Heart right ventricle (tissue), 16 donors: ENCODE measurements around the gene INTS11. TPM values are rescaled to one million over a fixed set of nuclear protein-coding genes. Genes with fewer than 3 reads are reported as not detected.

Source experiments
- ATAC-seq, 8 donors: fragments of 200-7000 bp; cut with Tn5 transposase; one replicate each; pipeline ENCODE4 v1.9.1; 2020; ENCODE audit warnings: mild to moderate bottlenecking in 8 of 8, moderate library complexity in 8 of 8, moderate number of reproducible peaks in 1 of 8
- DNase-seq, 2 donors: peaks; one replicate each; pipeline ENCODE4 v3.0.0-alpha.2; 2020
- H3K27ac ChIP-seq, 10 donors: fragments of 200-600 bp; sonication (generic) in 2 of 10; one replicate each; pipeline versions ENCODE4 v1.5.0 to v1.8.0; 2020 to 2022; ENCODE audit warnings: mild to moderate bottlenecking in 3 of 10
- H3K27me3 ChIP-seq, 7 donors: fragments of 200-600 bp; one replicate each; pipeline ENCODE4 v1.8.0; 2021 to 2022; ENCODE audit warnings: mild to moderate bottlenecking in 2 of 7
- H3K36me3 ChIP-seq, 9 donors: fragments of 200-600 bp; sonication (generic) in 1 of 9; one replicate each; pipeline versions ENCODE4 v1.5.0 to v1.8.0; 2020 to 2022; ENCODE audit warnings: mild to moderate bottlenecking in 2 of 9
- H3K4me1 ChIP-seq, 9 donors: fragments of 200-600 bp; sonication (generic) in 1 of 9; one replicate each; pipeline versions ENCODE4 v1.5.0 to v1.8.0; 2020 to 2022; ENCODE audit warnings: mild to moderate bottlenecking in 4 of 9
- H3K4me3 ChIP-seq, 10 donors: fragments of 200-600 bp; sonication (generic) in 2 of 10; one replicate each; pipeline versions ENCODE4 v1.5.0 to v1.8.0; 2020 to 2022; ENCODE audit warnings: mild to moderate bottlenecking in 7 of 10, moderate library complexity in 2 of 10
- H3K9me3 ChIP-seq, 11 donors: fragments of 200-600 bp in 10 of 11; sonication (generic) in 2 of 11; one replicate each; pipeline versions ENCODE4 v1.5.0 to v1.8.0; 2013 to 2022; ENCODE audit warnings: mild to moderate bottlenecking in 2 of 11, control low read depth in 1 of 11, moderate library complexity in 1 of 11
- CTCF ChIP-seq, 9 donors: fragments of 200-600 bp; sonication (generic) in 2 of 9; IDR thresholded peaks; one replicate each; pipeline versions ENCODE4 v1.5.0 to v1.8.0; 2021 to 2022; ENCODE audit warnings: antibody characterized with exemption in 9 of 9, mild to moderate bottlenecking in 5 of 9, moderate library complexity in 1 of 9
- WGBS, 2 donors: extraction: QIAGEN DNeasy Blood & Tissue Kit; methylation state at CpG; one replicate each; pipeline ENCODE4 v1.1.7; 2013; ENCODE audit warnings: inconsistent platforms in 1 of 2; 5-methylcytosine and 5-hydroxymethylcytosine counted together
- intact Hi-C, 10 donors: fragments of 100-400 bp; cut with DNase I; formaldehyde crosslinking; loops; one replicate each; pipeline versions ENCODE4 v1.11.1 to v1.14.2; 2022
- polyA plus RNA-seq, 2 donors: library from polyadenylated mRNA; stranded (reverse); fragments of 200-250 nt; gene quantifications; one replicate each; pipeline ENCODE4 v1.2.3, GENCODE V29; 2013
- total RNA-seq, 10 donors: library from RNA; stranded (reverse); fragmentation: NEBNext Ultra II Directional in 3 of 10; extraction: Animal tissue kit (Norgen Biotek cat#: 25700) in 3 of 10; gene quantifications; one replicate each; pipeline versions ENCODE4 v1.2.1 to v1.2.4, GENCODE V29; 2021 to 2023
- donor health status: Arrhythmogenic right ventricular cardiomyopathy.
- donor health status: ischemic (EF 13 %, LVEDD 7.1; RV severe dilation, severe dysfunction).
- donor health status: healthy with polysubstance abuse.
- donor health status: DM: no; HTN: yes; CAD: no.
- donor health status: DM: no; HTN: no; CAD: no.
- donor health status: ischemic (EF 25% LVEDD 6.9; RV normal size, moderate dysfunction).
- donor health status: ischemic (EF 25% LVEDD 5.7; RV mildly dilated, moderate dysfunction).
- donor health status: healthy.
- donor health status: DM: yes; HTN: yes; CAD: no.
- donor health status: Ischemic cardiomyopathy.
- donor health status: ischemic (EF 35%, LVEDD 5.7; RV mildly dilated, moderate dysfunction).
- donor health status: nonischemic (EF 11% LVEDD 7.7; RV severe dilation, severe dysfunction).
- donor health status: DM: yes; HTN: yes; CAD: no.
- donor health status: PGD.
- donor health status: ischemic (EF 29% LVEDD 5.4; RV normal size, mild dysfunction).
- donor health status: nonischemic (EF 23%, LVEDD 6.1; RV moderate dilation, normal function).

INTS11 gene
- total and polyA plus RNA-seq, 12 donors, result 44.7 to 269 (median 57.4) TPM

GRCh38 chr1:1307923-1308755, 16.3 kb downstream of the INTS11 start, which contains the start of the genes ACAP3 and PUSL1:
ACAP3 (minus strand) TSS chr1:1307930; CDS start chr1:1307815, 115 bp downstream.
PUSL1 (plus strand) TSS chr1:1308597; CDS start chr1:1308644, 47 bp downstream.
- no peaks in the 10 kb centered on the region for H3K27me3 ChIP-seq
- intact Hi-C loops, result loop anchor here in 2 of 10 donors (5.0 kb wide), 1 partner anchor 39 kb away; the partner anchor contains the start of gene DVL1 (in 2 of the 2)
- peaks cover 27 to 54% (median 50%) of the 10 kb centered on the region in 9 donors for H3K4me1 ChIP-seq
- peaks cover 0 to 36% (median 18%) of the 10 kb centered on the region in 9 donors for H3K36me3 ChIP-seq
- peak; percentile 65 to 83 (median 76) for ATAC-seq
- peak within 1 kb of the TSS; percentile 75 to 99 (median 88) for H3K4me3 ChIP-seq
- no peaks in the 10 kb centered on the region for H3K9me3 ChIP-seq
- TF ChIP-seq CTCF (IDR thresholded peaks at IDR 0.05), result peak in 5 of 9 donors; percentile 4 to 31 (median 18)
- H3K27ac ChIP-seq, result peak within 1 kb of the TSS; percentile 93 to 100 (median 98)
- 0% methylated on average over 105 to 121 of the region's 131 CpGs for WGBS, 2 donors
- DNase-seq, result peak; percentile 86 to 89

GRCh38 chr1:1307261-1307922, 17.1 kb downstream of the INTS11 start:
- Histone ChIP-seq H3K27ac (peak overlapping the region; percentile 93 to 100 (median 98)), H3K4me3 (peak overlapping the region; percentile 47 to 99 (median 82)), H3K4me1 (peaks cover 27 to 54% (median 50%) of the 10 kb centered on the region in 9 donors), H3K36me3 (peaks cover 0 to 28% (median 12%) of the 10 kb centered on the region in 9 donors), H3K27me3 (no peaks in the 10 kb centered on the region), H3K9me3 (no peaks in the 10 kb centered on the region)
- TF ChIP-seq CTCF (IDR thresholded peaks at IDR 0.05), result no peak
- 1% methylated on average over 48 to 83 of the region's 83 CpGs for WGBS, 2 donors
- peak in 2 of 8 donors; percentile 0 to 2 for ATAC-seq
- DNase-seq, result peak; percentile 48 to 59
- intact Hi-C loops, result loop anchor here in 2 of 10 donors (5.0 kb wide), 1 partner anchor 40 kb away; the partner anchor contains the start of gene DVL1 (in 2 of the 2)

GRCh38 chr1:1306661-1307260, 17.7 kb downstream of the INTS11 start:
- intact Hi-C loops, result loop anchor here in 2 of 10 donors (5.0 kb wide), 1 partner anchor 41 kb away; the partner anchor contains the start of gene DVL1 (in 2 of the 2)
- TF ChIP-seq CTCF (IDR thresholded peaks at IDR 0.05), result no peak
- Histone ChIP-seq H3K4me3 (peak overlapping the region; percentile 47 to 99 (median 82)), H3K27ac (peak overlapping the region in 8 of 10 donors; percentile 93 to 100 (median 98)), H3K9me3 (no peaks in the 10 kb centered on the region), H3K36me3 (peaks cover 0 to 22% (median 9%) of the 10 kb centered on the region in 9 donors), H3K4me1 (peaks cover 27 to 54% (median 50%) of the 10 kb centered on the region in 9 donors), H3K27me3 (no peaks in the 10 kb centered on the region)
- WGBS, 2 donors, result 34 to 38% methylated on average over 27 of the region's 27 CpGs
- no peak for DNase-seq
- ATAC-seq, result no peak
